ENCODE data around the gene CRIP3. TPM values are rescaled to one million over a fixed set of nuclear protein-coding genes. Genes with fewer than 3 reads are reported as not detected.

CRIP3 gene
- total RNA-seq, 4 donors from 2014 or later = 2.2 to 3.4 (median 2.6) TPM; not detected in 1

GRCh38 chr6:43331891-43332290, 23.3 kb upstream of the CRIP3 start:
- H3K9me3 ChIP-seq = no peaks in the 10 kb centered on the region
- H3K4me1 ChIP-seq = no peaks in the 10 kb centered on the region
- H3K4me3 ChIP-seq = no peak overlapping the region
- WGBS = 76% methylated on average over 4 of the region's 4 CpGs
- no peak for DNase-seq (ENCODE audit: low spot score in 2 of 2)
- H3K27ac ChIP-seq = no peak overlapping the region
- peaks cover 2% of the 10 kb centered on the region for H3K36me3 ChIP-seq
- TF ChIP-seq POLR2AphosphoS5 (IDR thresholded peaks at IDR 0.05) (no peak), POLR2A (IDR thresholded peaks at IDR 0.05) (no peak), CTCF (IDR thresholded peaks at IDR 0.05) (no peak), EP300 (IDR thresholded peaks at IDR 0.05) (no peak)
- H3K27me3 ChIP-seq = no peaks in the 10 kb centered on the region

DNA sequence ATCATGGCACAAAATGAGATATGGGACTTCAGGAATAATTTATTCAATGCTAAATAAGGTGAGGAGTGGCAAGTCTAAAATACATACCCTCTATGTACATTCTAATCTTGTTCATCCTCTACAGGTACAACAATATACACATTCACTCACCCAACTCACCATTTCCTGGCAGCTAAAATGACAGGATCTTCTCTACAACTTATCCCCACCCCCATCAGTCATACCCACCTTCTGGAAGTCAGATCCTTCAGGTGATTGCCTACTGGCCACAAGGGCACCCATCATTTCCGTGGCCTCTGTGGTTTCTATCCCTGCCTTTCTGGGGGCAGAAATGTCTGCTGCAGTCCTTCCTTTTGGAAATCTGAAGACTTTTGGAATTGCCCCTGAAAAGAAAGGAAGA, 22.8 kb upstream of the CRIP3 start:
- Histone ChIP-seq H3K27ac (no peak overlapping the region), H3K27me3 (no peaks in the 10 kb centered on the region), H3K4me3 (no peak overlapping the region), H3K9me3 (no peaks in the 10 kb centered on the region), H3K36me3 (peaks cover 4% of the 10 kb centered on the region), H3K4me1 (no peaks in the 10 kb centered on the region)
- WGBS = 72% methylated on average over 1 of the region's 1 CpG
- TF ChIP-seq POLR2A (IDR thresholded peaks at IDR 0.05) (no peak), POLR2AphosphoS5 (IDR thresholded peaks at IDR 0.05) (no peak), EP300 (IDR thresholded peaks at IDR 0.05) (no peak), CTCF (IDR thresholded peaks at IDR 0.05) (no peak)
- no peak for DNase-seq (ENCODE audit: low spot score in 2 of 2)

DNA sequence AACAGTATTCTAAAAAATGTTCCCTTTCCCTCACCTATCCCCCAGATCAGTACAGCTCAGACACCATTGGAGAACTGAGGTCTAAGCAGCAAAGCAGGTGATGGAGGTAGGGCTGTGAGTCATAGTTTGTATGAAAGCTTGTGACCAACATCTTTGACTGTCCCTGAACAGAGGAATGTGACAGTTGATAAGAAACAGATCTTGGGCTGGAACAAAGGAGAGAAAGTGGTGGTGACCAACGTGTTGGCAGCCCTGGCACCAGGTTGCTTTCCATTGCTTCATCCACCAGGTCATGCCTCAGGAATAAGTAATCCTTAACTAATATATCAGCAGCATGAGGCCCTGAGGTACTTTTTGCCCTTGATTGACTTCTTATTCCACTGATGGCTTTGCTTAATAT, 19.9 kb upstream of the CRIP3 start:
- Histone ChIP-seq H3K9me3 (no peaks in the 10 kb centered on the region), H3K4me3 (no peak overlapping the region), H3K36me3 (peaks cover 8% of the 10 kb centered on the region), H3K27me3 (no peaks in the 10 kb centered on the region), H3K4me1 (no peaks in the 10 kb centered on the region), H3K27ac (no peak overlapping the region)
- 56% methylated on average over 1 of the region's 1 CpG for WGBS
- TF ChIP-seq EP300 (IDR thresholded peaks at IDR 0.05) (no peak), CTCF (IDR thresholded peaks at IDR 0.05) (no peak), POLR2A (IDR thresholded peaks at IDR 0.05) (no peak), POLR2AphosphoS5 (IDR thresholded peaks at IDR 0.05) (no peak)
- no peak for DNase-seq (ENCODE audit: low spot score in 2 of 2)

DNA sequence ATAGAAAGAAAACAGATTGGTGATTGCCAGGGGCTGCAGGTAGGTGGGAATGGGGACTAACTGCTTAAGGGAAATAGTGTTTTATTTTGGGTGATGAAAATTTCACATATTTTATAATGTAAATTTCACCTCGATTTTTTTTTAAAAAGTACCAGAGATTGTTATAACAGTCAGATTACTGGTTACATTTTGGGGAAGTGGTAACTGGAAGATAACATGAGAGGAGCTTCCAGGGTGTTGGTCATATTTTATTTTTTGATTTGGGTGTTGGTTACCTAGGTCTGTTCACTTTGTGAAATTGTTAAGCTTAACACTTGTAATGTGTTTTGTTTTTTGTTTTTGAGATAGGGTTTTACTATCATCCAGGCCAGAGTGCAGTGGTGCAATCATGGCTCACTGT, 17.2 kb upstream of the CRIP3 start:
- H3K36me3 ChIP-seq = peaks cover 8% of the 10 kb centered on the region
- H3K4me3 ChIP-seq = no peak overlapping the region
- DNase-seq (ENCODE audit: low spot score in 2 of 2) = no peak
- H3K27ac ChIP-seq = no peak overlapping the region
- TF ChIP-seq POLR2A (IDR thresholded peaks at IDR 0.05) = no peak
- no peak for TF ChIP-seq POLR2AphosphoS5 (IDR thresholded peaks at IDR 0.05)
- no peak for TF ChIP-seq EP300 (IDR thresholded peaks at IDR 0.05)
- no peak for TF ChIP-seq CTCF (IDR thresholded peaks at IDR 0.05)
- H3K9me3 ChIP-seq = no peaks in the 10 kb centered on the region
- 73% methylated on average over 1 of the region's 1 CpG for WGBS
- H3K27me3 ChIP-seq = no peaks in the 10 kb centered on the region
- H3K4me1 ChIP-seq = no peaks in the 10 kb centered on the region

DNA sequence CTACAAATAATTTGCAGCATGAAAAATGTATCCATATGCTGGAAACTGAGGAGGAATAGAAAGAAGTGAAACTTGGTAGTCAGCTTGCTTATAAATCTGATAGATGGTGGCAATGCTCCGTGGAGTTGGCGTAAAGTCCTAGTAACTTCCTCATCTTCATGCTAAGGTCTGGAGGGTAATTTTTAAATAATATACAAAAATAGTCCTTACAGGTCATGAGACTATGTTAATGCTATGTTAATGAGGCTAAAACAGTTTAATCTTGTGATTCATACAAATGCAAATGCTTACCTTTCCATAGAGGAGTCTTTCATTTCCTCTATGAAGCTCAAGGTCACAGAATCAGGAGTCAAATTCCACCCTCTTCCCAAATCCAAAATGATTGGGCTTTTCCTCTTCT, 9.4 kb upstream of the CRIP3 start:
- Histone ChIP-seq H3K9me3 (no peaks in the 10 kb centered on the region), H3K4me3 (no peak overlapping the region), H3K4me1 (no peaks in the 10 kb centered on the region), H3K27ac (no peak overlapping the region), H3K36me3 (no peaks in the 10 kb centered on the region), H3K27me3 (no peaks in the 10 kb centered on the region)
- DNase-seq (ENCODE audit: low spot score in 2 of 2) = no peak
- 89% methylated on average over 2 of the region's 2 CpGs for WGBS
- no peak for TF ChIP-seq POLR2A (IDR thresholded peaks at IDR 0.05)
- no peak for TF ChIP-seq EP300 (IDR thresholded peaks at IDR 0.05)
- no peak for TF ChIP-seq POLR2AphosphoS5 (IDR thresholded peaks at IDR 0.05)
- TF ChIP-seq CTCF (IDR thresholded peaks at IDR 0.05) = no peak
